Dermis microvascular lymphatic vessel endothelial cell (primary cell): Measurements from ENCODE around the gene CCL26. TPM values are rescaled to one million over a fixed set of nuclear protein-coding genes. Genes with fewer than 3 reads are reported as not detected.

Experiments
- total RNA-seq: library from RNA; depleted of rRNA; stranded (reverse); fragments of >200 nt; gene quantifications from 2 replicates; pipeline ENCODE4 v1.2.1, GENCODE V29; 2014

The CCL26 gene
- total RNA-seq, 1 donor from 2014 or later, result not detected

Other genes starting within 250 kb of the CCL26 start
- gene HIP1, start 33.3 kb downstream of the CCL26 start, total RNA-seq, result 30.0 and 32.6 TPM in 2 replicates
- gene CCL24, start 41.6 kb upstream of the CCL26 start, total RNA-seq, result not detected in 2 replicates
- 11.9 and 19.0 TPM in 2 replicates for gene RHBDD2, start 106.8 kb upstream of the CCL26 start, total RNA-seq
- gene POR, start 142.9 kb upstream of the CCL26 start, total RNA-seq, result 68.0 and 112 TPM in 2 replicates
- gene TMEM120A, start 222.4 kb upstream of the CCL26 start, total RNA-seq, result 34.3 and 85.8 TPM in 2 replicates